ENCODE measurements around the gene C6orf47. TPM values are rescaled to one million over a fixed set of nuclear protein-coding genes. Genes with fewer than 3 reads are reported as not detected.
A peak's percentile ranks its signal among the peaks of the same experiment; 100 is the strongest.

C6orf47 gene
- total and polyA plus RNA-seq, 2 donors (not counting 3 experiments of a cell fraction or from before 2014, with no cell fraction given), result 5.8 to 12.8 TPM

- Histone ChIP-seq H2AFZ (ENCODE audit: low read depth, low read length) (peak within 1 kb of the TSS; percentile 76), H3K4me3 (replicated peaks in 1 of 3; ENCODE audit: insufficient read depth in 1 of 3, low read depth in 1 of 3, low read length in 3 of 3) (peak within 1 kb of the TSS; percentile 59 to 80 (median 74)), H3K36me3 (ENCODE audit: control insufficient read depth in 2 of 2, extremely low read depth in 1 of 2, insufficient read depth in 2 of 2, low read length in 2 of 2) (no peaks in the 10 kb centered on the region), H3K9me1 (replicated peaks; ENCODE audit: control insufficient read depth, extremely low read depth, insufficient read depth, low read length) (no peaks in the 10 kb centered on the region), H4K20me1 (replicated peaks; ENCODE audit: control insufficient read depth, extremely low read depth, insufficient read depth, low read length) (no peaks in the 10 kb centered on the region), H3K27me3 (ENCODE audit: control insufficient read depth in 2 of 2, insufficient read depth in 2 of 2, low read length in 2 of 2) (no peaks in the 10 kb centered on the region), H3K9ac (replicated peaks; ENCODE audit: extremely low read depth, insufficient read depth, low read length) (peak within 1 kb of the TSS; percentile 90), H3K79me2 (ENCODE audit: control insufficient read depth, insufficient read depth, low read length) (peaks cover 21% of the 10 kb centered on the region), H3K4me2 (ENCODE audit: insufficient read depth, low read length) (peak within 1 kb of the TSS; percentile 81), H3K27ac (ENCODE audit: insufficient read depth, low read depth, low read length) (peak within 1 kb of the TSS; percentile 77), H3K4me1 (ENCODE audit: control insufficient read depth, extremely low read depth, insufficient read depth, low read length) (peaks cover 11% of the 10 kb centered on the region), H3K9me3 (replicated peaks; ENCODE audit: control insufficient read depth, insufficient read depth, low read length) (no peaks in the 10 kb centered on the region)
- FAIRE-seq (peak; percentile 100), DNase-seq (ENCODE audit: low read depth, low spot score) (peak; percentile 99)
- intact Hi-C loops (cut with micrococcal nuclease) (loop anchor here (1.0 to 2.0 kb wide), 7 partner anchors 22 to 124 kb away; partner anchors contain the start of genes BAG6, HSPA1B, LY6G5C and PRRC2A), dilution Hi-C loops (cut with MboI; ENCODE audit: extremely low pct_ligation_motif_present, low sequenced_read_pairs) (no loop called here)
- TSS peak; percentile 80 for BruUV-seq (replicated peaks)
- POLR2A ChIA-PET, result interaction anchor here (0.7 to 1.2 kb wide), 6 partner anchors 8 to 124 kb away, joined by 3 to 6 read pairs (median 4); partner anchors contain the start of genes DDAH2, GPANK1, HSPA1B and MSH5
- TF ChIP-seq CTCF (IDR thresholded peaks at IDR 0.05; ENCODE audit: extremely low read depth in 1 of 2, insufficient read depth in 1 of 2, low read depth in 1 of 2, low read length in 2 of 2) (peak in 1 of 2 donors; percentile 3), FOS (IDR thresholded peaks at IDR 0.05; ENCODE audit: borderline replicate concordance, insufficient read depth, low read length) (no peak), JUN (IDR thresholded peaks at IDR 0.05; ENCODE audit: borderline replicate concordance, insufficient read depth, insufficient read length, low read depth) (no peak), EZH2 (IDR thresholded peaks at IDR 0.05; ENCODE audit: borderline replicate concordance, low read depth, low read length, severe bottlenecking) (no peak), POLR2A (IDR thresholded peaks at IDR 0.05; ENCODE audit: low read depth, low read length) (peak; percentile 97), MYC (IDR thresholded peaks at IDR 0.05; ENCODE audit: low read depth, low read length) (no peak), POLR2AphosphoS5 (IDR thresholded peaks at IDR 0.05; ENCODE audit: insufficient read depth, low read depth, low read length) (peak; percentile 90), GATA2 (IDR thresholded peaks at IDR 0.05; ENCODE audit: insufficient read depth, insufficient read length, low read depth, low read length) (no peak)
- TF ChIP-seq, protein P1, sequence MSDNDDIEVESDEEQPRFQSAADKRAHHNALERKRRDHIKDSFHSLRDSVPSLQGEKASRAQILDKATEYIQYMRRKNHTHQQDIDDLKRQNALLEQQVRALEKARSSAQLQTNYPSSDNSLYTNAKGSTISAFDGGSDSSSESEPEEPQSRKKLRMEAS (IDR thresholded peaks at IDR 0.05; ENCODE audit: insufficient read depth, insufficient read length), result peak; percentile 7
- CTCF ChIA-PET, result interaction anchor here (1.0 to 1.9 kb wide), 12 partner anchors 8 to 128 kb away, joined by 3 to 9 read pairs (median 6); partner anchors contain the start of genes DDAH2, LSM2, LY6G5C and LY6G6D
These were observed 42.5 kb upstream of the C6orf47 start, which contains the start of gene ABHD16A for GRCh38 chr6:31702819-31703716. TSS of gene ABHD16A (minus strand) at chr6:31703324. CDS start at chr6:31703281, 43 bp downstream.

All from endothelial cell of umbilical vein (primary cell).